ENCODE measurements around the gene KCNK18.

DNA sequence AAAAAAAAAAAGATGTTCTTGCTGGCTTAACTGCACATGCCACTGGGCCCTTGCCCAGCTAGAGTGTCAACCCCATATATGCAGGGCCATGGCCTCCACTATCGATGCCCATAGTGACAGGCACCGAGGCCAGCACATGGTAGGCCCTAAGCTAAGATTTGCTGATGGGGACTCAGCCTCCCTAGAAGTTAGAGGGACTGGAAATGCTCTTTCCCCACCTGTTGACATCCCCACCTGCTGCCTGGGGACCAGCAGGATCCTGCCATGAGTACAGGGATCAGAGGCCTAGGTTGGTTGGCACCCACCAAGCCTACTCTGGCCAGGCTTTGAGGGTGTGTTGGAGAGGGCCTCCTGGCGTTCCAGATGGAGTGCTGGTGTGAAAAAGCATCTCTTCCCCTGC lies 27.6 kb downstream of the KCNK18 start:
- TF ChIP-seq POLR2AphosphoS5 (IDR thresholded peaks at IDR 0.05; ENCODE audit: low read depth, low read length) (no peak), SIN3A (IDR thresholded peaks at IDR 0.05; ENCODE audit: borderline replicate concordance, insufficient read depth, low read length) (no peak), TAF1 (IDR thresholded peaks at IDR 0.05; ENCODE audit: borderline replicate concordance, insufficient read depth, low read length) (no peak), FOXP2 (optimal IDR thresholded peaks at IDR 0.05; ENCODE audit: borderline replicate concordance, extremely low read depth, extremely low read length, insufficient read depth) (no peak)
- TF ChIP-seq, protein P1, sequence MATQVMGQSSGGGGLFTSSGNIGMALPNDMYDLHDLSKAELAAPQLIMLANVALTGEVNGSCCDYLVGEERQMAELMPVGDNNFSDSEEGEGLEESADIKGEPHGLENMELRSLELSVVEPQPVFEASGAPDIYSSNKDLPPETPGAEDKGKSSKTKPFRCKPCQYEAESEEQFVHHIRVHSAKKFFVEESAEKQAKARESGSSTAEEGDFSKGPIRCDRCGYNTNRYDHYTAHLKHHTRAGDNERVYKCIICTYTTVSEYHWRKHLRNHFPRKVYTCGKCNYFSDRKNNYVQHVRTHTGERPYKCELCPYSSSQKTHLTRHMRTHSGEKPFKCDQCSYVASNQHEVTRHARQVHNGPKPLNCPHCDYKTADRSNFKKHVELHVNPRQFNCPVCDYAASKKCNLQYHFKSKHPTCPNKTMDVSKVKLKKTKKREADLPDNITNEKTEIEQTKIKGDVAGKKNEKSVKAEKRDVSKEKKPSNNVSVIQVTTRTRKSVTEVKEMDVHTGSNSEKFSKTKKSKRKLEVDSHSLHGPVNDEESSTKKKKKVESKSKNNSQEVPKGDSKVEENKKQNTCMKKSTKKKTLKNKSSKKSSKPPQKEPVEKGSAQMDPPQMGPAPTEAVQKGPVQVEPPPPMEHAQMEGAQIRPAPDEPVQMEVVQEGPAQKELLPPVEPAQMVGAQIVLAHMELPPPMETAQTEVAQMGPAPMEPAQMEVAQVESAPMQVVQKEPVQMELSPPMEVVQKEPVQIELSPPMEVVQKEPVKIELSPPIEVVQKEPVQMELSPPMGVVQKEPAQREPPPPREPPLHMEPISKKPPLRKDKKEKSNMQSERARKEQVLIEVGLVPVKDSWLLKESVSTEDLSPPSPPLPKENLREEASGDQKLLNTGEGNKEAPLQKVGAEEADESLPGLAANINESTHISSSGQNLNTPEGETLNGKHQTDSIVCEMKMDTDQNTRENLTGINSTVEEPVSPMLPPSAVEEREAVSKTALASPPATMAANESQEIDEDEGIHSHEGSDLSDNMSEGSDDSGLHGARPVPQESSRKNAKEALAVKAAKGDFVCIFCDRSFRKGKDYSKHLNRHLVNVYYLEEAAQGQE (IDR thresholded peaks at IDR 0.05; ENCODE audit: insufficient read depth in 1 of 2, low read depth in 2 of 2, low read length in 2 of 2): no peak
